OCI-LY3 (cell line): ENCODE measurements around the gene AKAP5.

Experiments
- CTCF ChIP-seq: fragments of 200-600, 300-600 bp; sonication (generic); IDR thresholded peaks from 2 replicates; pipeline ENCODE4 v1.5.1; 2014; ENCODE audit warnings: antibody characterized with exemption, low read length, low read depth
- EZH2phosphoT487 ChIP-seq: fragments of 200-600 bp; shearing (Covaris generic); IDR thresholded peaks from 2 replicates; pipeline ENCODE4 v1.6.1; 2018; ENCODE audit warnings: antibody characterized with exemption, mixed run types, low read depth

GRCh38 chr14:64506721-64507120 lies 41.4 kb downstream of the AKAP5 start:
- TF ChIP-seq CTCF (no peak), EZH2phosphoT487 (no peak)
